RWPE2 (cell line): Measurements from ENCODE around the gene B9D2.
A peak's percentile ranks its signal among the peaks of the same experiment; 100 is the strongest.

ENCODE experiments used
- ATAC-seq: fragments of 200-7000 bp; cut with Tn5 transposase; 3 replicates; pipeline ENCODE4 v1.9.1; 2021; ENCODE audit warnings: low read depth
- DNase-seq: peaks from one replicate; pipeline ENCODE4 v3.0.0-alpha.2; 2020; ENCODE audit warnings: low spot score
- H3K27ac ChIP-seq: fragments of 450-650 bp; 2 replicates; pipeline ENCODE4 v1.5.1; 2017; ENCODE audit warnings: mild to moderate bottlenecking; ENCODE audit not compliant: poor library complexity, severe bottlenecking
- H3K27me3 ChIP-seq: fragments of 250-450 bp; sonication (Bioruptor Pico); 2 replicates; pipeline ENCODE4 v1.5.1; 2021; ENCODE audit warnings: mild to moderate bottlenecking, moderate library complexity; ENCODE audit not compliant: insufficient read depth, poor library complexity, severe bottlenecking
- H3K36me3 ChIP-seq: fragments of 250-450 bp; sonication (Bioruptor Pico); 2 replicates; pipeline ENCODE4 v1.5.1; 2020; ENCODE audit warnings: low read depth, mild to moderate bottlenecking, moderate library complexity
- H3K4me1 ChIP-seq: fragments of 250-450 bp; sonication (Bioruptor Pico); 2 replicates; pipeline ENCODE4 v1.5.1; 2021; ENCODE audit warnings: mild to moderate bottlenecking, moderate library complexity; ENCODE audit not compliant: insufficient read depth, poor library complexity, severe bottlenecking
- H3K4me3 ChIP-seq: fragments of 250-450 bp; sonication (Bioruptor Pico); 2 replicates; pipeline ENCODE4 v1.5.1; 2021; ENCODE audit warnings: mild to moderate bottlenecking, moderate library complexity; ENCODE audit not compliant: severe bottlenecking
- H3K9me3 ChIP-seq: fragments of 250-450 bp; sonication (Bioruptor Pico); 2 replicates; pipeline ENCODE4 v1.5.1; 2021; ENCODE audit warnings: mild to moderate bottlenecking, moderate library complexity; ENCODE audit not compliant: severe bottlenecking
- TF ChIP-seq, protein P1 (sequence below): fragments of 450-650 bp; IDR thresholded peaks from one replicate; pipeline ENCODE4 v1.5.1; 2017; ENCODE audit warnings: mild to moderate bottlenecking, moderate library complexity; ENCODE audit not compliant: poor library complexity, severe bottlenecking

The B9D2 gene

DNA sequence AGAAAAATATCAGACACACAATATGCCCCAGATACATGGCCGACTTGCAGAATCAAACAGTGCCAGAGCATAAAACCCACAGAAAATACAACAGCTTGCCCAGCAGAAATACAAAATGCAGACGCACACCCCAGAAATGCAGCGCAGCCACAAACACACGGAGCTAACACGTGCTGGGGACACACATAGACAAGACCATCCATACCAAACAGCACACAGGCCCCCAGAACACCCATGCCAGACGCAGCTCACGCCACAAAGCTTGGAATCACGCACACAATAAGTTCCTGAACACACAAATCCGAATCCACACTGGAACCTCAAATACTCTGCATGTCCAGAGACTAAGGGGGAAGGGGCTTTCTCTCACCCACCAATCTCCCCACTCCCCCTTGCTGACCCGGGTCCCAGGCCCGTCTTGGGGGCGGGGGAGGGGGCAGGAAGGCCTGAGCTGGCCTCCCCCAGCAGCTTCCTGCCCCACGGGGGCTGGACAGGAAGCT, 36.8 kb downstream of the B9D2 start:
- peaks cover 40% of the 10 kb centered on the region for H3K36me3 ChIP-seq
- ATAC-seq (no peak), DNase-seq (no peak)
- H3K4me3 ChIP-seq, result peak overlapping the region; percentile 26
- no peaks in the 10 kb centered on the region for H3K27me3 ChIP-seq
- peak overlapping the region; percentile 91 for H3K27ac ChIP-seq
- H3K4me1 ChIP-seq, result peaks cover 50% of the 10 kb centered on the region
- TF ChIP-seq, protein P1, sequence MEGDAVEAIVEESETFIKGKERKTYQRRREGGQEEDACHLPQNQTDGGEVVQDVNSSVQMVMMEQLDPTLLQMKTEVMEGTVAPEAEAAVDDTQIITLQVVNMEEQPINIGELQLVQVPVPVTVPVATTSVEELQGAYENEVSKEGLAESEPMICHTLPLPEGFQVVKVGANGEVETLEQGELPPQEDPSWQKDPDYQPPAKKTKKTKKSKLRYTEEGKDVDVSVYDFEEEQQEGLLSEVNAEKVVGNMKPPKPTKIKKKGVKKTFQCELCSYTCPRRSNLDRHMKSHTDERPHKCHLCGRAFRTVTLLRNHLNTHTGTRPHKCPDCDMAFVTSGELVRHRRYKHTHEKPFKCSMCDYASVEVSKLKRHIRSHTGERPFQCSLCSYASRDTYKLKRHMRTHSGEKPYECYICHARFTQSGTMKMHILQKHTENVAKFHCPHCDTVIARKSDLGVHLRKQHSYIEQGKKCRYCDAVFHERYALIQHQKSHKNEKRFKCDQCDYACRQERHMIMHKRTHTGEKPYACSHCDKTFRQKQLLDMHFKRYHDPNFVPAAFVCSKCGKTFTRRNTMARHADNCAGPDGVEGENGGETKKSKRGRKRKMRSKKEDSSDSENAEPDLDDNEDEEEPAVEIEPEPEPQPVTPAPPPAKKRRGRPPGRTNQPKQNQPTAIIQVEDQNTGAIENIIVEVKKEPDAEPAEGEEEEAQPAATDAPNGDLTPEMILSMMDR, result no peak
- H3K9me3 ChIP-seq, result no peaks in the 10 kb centered on the region

DNA sequence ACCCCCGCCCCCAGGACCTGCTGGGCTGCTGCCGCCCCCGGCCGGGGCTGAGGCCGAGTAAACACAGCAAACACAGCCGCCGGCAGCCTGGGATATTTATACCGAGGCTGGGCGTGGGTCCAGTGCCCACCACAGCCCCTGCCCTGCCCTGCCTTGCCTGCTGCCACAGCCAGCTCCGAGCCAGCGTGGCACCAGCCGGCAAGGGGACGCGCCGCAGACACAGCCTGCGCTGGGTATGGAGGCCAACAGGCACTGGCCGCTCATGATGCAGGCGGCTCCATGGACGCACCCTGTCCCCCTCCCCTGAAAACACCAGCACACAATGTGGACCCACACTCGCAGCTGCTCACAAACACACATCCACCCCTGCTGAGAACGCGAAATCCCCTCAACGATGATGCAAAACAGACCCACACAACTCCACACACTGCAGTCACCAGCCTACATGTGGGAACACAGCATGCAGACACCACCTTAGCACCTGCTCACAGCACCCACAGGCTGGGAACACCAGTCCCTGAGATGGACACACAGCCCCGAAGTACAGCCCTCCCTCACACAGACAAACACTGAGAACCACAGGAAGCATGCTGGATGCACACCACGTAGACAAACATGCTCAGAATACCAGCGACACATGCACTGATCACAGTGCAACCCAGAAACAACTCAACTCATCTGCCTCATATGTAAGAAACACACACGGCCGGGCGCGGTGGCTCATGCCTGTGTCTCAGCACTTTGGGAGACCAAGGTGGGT, 37.8 kb downstream of the B9D2 start:
- ATAC-seq, result no peak
- TF ChIP-seq, protein P1, result no peak
- H3K4me3 ChIP-seq, result no peak overlapping the region
- H3K36me3 ChIP-seq, result peaks cover 34% of the 10 kb centered on the region
- no peaks in the 10 kb centered on the region for H3K27me3 ChIP-seq
- peak overlapping the region; percentile 91 for H3K27ac ChIP-seq
- H3K9me3 ChIP-seq, result no peaks in the 10 kb centered on the region
- DNase-seq, result no peak
- H3K4me1 ChIP-seq, result peaks cover 50% of the 10 kb centered on the region

GRCh38 chr19:41325640-41325946, 38.4 kb downstream of the B9D2 start:
- Histone ChIP-seq H3K36me3 (peaks cover 37% of the 10 kb centered on the region), H3K27me3 (no peaks in the 10 kb centered on the region), H3K4me1 (peaks cover 50% of the 10 kb centered on the region), H3K9me3 (no peaks in the 10 kb centered on the region), H3K4me3 (no peak overlapping the region), H3K27ac (peak overlapping the region; percentile 91)
- ATAC-seq (no peak), DNase-seq (no peak)
- TF ChIP-seq, protein P1, result no peak

DNA sequence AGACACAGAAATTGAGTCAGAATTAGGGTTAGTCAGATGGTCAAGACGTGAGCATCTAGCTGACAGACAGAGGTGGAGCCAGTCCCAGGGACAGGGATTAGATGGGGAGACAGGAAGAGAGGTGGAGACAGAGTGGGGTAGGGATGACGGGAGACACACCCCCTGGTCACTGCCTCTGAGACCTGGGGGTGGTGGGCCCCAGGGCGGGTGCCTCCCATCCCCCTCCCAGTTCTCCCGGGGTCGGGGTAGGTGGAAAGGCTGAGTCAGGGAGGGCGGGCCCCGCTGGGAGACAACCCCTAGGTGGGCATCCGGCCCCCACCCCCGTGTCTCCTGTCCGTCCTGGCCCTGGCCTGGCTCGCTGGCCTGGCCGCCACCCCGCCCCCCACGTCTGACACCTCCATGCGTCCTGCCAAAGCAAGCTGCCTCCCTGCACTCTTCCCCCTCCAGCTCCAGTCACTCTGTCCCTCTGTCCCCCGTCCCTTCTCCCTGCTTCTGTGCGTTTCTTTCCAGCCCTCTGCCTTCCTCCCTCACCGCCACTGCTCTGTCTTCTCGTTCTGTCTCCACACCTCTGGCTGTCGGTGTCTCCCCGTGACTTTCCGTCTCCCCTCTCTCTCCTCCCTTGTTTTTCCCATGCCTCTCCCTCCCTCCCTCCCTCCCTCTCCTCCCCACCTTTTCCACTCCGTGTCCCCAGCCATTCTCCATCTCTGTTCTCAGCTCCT, 38.9 kb downstream of the B9D2 start:
- TF ChIP-seq, protein P1, result no peak
- peak overlapping the region; percentile 91 for H3K27ac ChIP-seq
- peak overlapping the region; percentile 2 for H3K4me3 ChIP-seq
- peaks cover 50% of the 10 kb centered on the region for H3K4me1 ChIP-seq
- no peaks in the 10 kb centered on the region for H3K9me3 ChIP-seq
- peaks cover 33% of the 10 kb centered on the region for H3K36me3 ChIP-seq
- peak; percentile 89 for DNase-seq
- ATAC-seq, result peak; percentile 58
- no peaks in the 10 kb centered on the region for H3K27me3 ChIP-seq
